ENCODE measurements around the gene HK3. TPM values are rescaled to one million over a fixed set of nuclear protein-coding genes. Genes with fewer than 3 reads are reported as not detected.

The HK3 gene
- total RNA-seq, 2 donors from 2014 or later: 0.46 to 0.81 TPM

DNA sequence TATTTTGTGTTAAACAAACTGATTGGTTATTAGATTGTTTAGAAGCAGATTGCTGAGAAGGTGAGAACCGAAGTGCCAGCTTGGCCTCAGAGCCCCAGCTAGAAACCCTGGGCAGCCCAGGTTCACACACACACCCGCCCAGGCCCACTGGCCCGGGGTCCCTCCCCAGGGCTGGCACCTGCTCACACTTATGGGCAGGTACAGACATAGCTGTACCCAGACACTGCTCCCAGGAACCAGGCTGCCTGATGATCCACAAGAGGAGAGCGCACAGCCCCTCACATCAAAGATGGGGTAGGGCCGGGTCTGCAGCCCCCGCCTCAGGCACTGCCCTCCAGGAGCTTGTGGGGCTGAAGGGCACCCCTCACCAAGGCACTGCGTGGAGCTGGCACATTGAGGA, 33.2 kb downstream of the HK3 start:
- H3K9me3 Mint-ChIP-seq: peaks cover 0 to 2% of the 10 kb centered on the region in 2 donors
- H3K27ac Mint-ChIP-seq: no peak overlapping the region
- no peak overlapping the region for H3K4me3 Mint-ChIP-seq

GRCh38 chr5:176864755-176865154, 34.4 kb downstream of the HK3 start:
- Mint-ChIP-seq H3K4me1 (ENCODE audit: low read depth) (no peaks in the 10 kb centered on the region), H3K4me3 (no peak overlapping the region), H3K36me3 (ENCODE audit: insufficient read depth in 2 of 2) (no peaks in the 10 kb centered on the region), H3K27ac (no peak overlapping the region), H3K27me3 (ENCODE audit: low read depth) (peaks cover 40% of the 10 kb centered on the region), H3K9me3 (no peaks in the 10 kb centered on the region)
- DNase-seq (no peak), ATAC-seq (replicated peaks in 1 of 2) (no peak)

More for the DNA sequence above, 33.2 kb downstream of the HK3 start:
- DNase-seq (no peak), ATAC-seq (replicated peaks in 1 of 2) (no peak)
- H3K4me1 Mint-ChIP-seq (ENCODE audit: low read depth): peaks cover 5% of the 10 kb centered on the region
- peaks cover 0 to 3% of the 10 kb centered on the region in 2 donors for H3K36me3 Mint-ChIP-seq (ENCODE audit: insufficient read depth in 2 of 2)
- peaks cover 40% of the 10 kb centered on the region for H3K27me3 Mint-ChIP-seq (ENCODE audit: low read depth)

DNA sequence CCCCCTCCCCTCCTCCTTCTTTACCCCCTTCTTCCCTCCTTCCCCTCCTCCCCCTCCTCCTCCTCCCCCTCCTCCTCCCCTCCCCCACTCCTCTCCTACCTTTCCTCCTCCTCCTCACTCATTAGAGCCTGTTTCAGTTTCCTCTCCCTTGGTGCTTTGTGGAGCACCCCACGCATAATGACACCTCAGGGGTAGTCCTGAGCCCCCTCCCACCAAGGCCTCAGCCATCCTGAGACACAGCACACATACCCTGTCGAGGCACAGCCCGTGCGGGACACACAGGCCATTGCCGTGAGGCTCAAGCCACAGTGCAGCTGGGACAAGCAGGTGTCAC, 35.4 kb downstream of the HK3 start:
- Mint-ChIP-seq H3K9me3 (no peaks in the 10 kb centered on the region), H3K4me1 (ENCODE audit: low read depth) (no peaks in the 10 kb centered on the region), H3K4me3 (no peak overlapping the region), H3K27ac (no peak overlapping the region), H3K27me3 (ENCODE audit: low read depth) (peaks cover 41% of the 10 kb centered on the region), H3K36me3 (ENCODE audit: insufficient read depth in 2 of 2) (no peaks in the 10 kb centered on the region)
- DNase-seq (no peak), ATAC-seq (replicated peaks in 1 of 2) (no peak)

DNA sequence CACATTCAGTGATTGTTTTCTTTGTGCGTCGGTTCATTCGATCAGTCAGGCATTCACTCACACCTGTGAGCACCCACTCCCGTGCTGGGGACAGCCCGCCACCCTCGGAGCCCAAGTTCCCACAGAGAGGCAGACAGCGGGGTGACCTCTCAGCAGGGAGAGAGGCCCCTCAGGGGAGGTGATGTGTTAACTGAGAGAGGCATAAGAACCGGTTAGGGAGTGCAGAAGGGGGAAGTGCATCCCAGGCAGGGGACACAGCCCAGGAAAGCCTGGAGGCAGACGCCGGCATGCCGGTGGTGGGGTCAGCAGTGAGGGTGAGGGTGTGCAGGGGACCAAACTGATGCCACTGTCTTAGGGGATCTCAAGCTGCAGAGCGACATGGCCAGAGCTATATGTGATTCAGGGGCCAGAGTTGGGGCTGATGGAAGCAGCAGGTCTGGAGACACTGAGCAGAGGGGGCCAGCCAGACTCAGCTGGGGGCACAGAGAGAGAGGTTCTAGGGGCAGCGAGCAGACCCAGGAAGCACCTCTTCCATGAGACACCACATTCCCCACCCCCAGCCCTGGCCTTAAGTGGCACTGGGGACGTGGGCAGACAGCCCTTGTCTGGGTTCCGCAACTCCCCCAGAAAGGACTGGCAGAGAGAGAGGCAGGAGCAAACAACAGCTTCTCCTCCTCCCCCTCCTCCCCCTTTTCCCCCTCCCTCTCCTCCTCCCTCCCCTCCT, 35.9 kb downstream of the HK3 start:
- Mint-ChIP-seq H3K27ac (no peak overlapping the region), H3K27me3 (ENCODE audit: low read depth) (peaks cover 46% of the 10 kb centered on the region), H3K4me1 (ENCODE audit: low read depth) (no peaks in the 10 kb centered on the region), H3K4me3 (no peak overlapping the region), H3K9me3 (no peaks in the 10 kb centered on the region), H3K36me3 (ENCODE audit: insufficient read depth in 2 of 2) (no peaks in the 10 kb centered on the region)
- ATAC-seq (replicated peaks in 1 of 2) (no peak), DNase-seq (no peak)

GRCh38 chr5:176862330-176862995, 36.7 kb downstream of the HK3 start:
- Mint-ChIP-seq H3K27me3 (ENCODE audit: low read depth) (peaks cover 52% of the 10 kb centered on the region), H3K9me3 (no peaks in the 10 kb centered on the region), H3K4me3 (no peak overlapping the region), H3K27ac (no peak overlapping the region), H3K4me1 (ENCODE audit: low read depth) (no peaks in the 10 kb centered on the region), H3K36me3 (ENCODE audit: insufficient read depth in 2 of 2) (no peaks in the 10 kb centered on the region)
- ATAC-seq (replicated peaks in 1 of 2) (no peak), DNase-seq (no peak)

- Mint-ChIP-seq H3K9me3 (no peaks in the 10 kb centered on the region), H3K27me3 (ENCODE audit: low read depth) (peaks cover 47% of the 10 kb centered on the region), H3K36me3 (ENCODE audit: insufficient read depth in 2 of 2) (no peaks in the 10 kb centered on the region), H3K27ac (no peak overlapping the region), H3K4me3 (no peak overlapping the region), H3K4me1 (ENCODE audit: low read depth) (no peaks in the 10 kb centered on the region)
- no peak for ATAC-seq (replicated peaks in 1 of 2)
- DNase-seq: no peak
Measured at GRCh38 chr5:176861276-176861675, 37.9 kb downstream of the HK3 start.

GRCh38 chr5:176860381-176860780, 38.8 kb downstream of the HK3 start:
- Mint-ChIP-seq H3K9me3 (no peaks in the 10 kb centered on the region), H3K27ac (no peak overlapping the region), H3K27me3 (ENCODE audit: low read depth) (peaks cover 38% of the 10 kb centered on the region), H3K36me3 (ENCODE audit: insufficient read depth in 2 of 2) (no peaks in the 10 kb centered on the region), H3K4me3 (no peak overlapping the region), H3K4me1 (ENCODE audit: low read depth) (no peaks in the 10 kb centered on the region)
- DNase-seq (no peak), ATAC-seq (replicated peaks in 1 of 2) (no peak)

DNA sequence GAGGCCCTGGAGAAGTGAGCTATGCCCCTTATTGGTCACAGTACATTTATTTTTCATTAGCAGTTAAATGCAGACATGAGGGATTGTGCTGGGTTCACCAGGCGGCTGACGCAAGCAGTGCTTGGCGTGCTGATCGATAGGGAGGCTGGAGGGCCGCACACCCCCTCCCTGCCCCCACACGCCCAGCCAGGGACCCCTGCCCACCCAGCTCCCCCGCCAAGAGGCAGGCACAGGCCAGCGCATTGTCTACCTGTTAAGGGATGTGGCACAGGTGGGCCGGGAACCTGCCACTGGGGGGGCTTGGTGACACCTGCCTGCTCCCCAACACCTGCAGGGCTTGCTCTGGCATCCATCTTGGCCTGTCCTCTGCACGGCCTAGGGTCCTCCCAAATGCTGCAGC, 39.2 kb downstream of the HK3 start:
- H3K36me3 Mint-ChIP-seq (ENCODE audit: insufficient read depth in 2 of 2): no peaks in the 10 kb centered on the region
- H3K9me3 Mint-ChIP-seq: no peaks in the 10 kb centered on the region
- H3K4me3 Mint-ChIP-seq: no peak overlapping the region
- no peak for DNase-seq
- H3K27ac Mint-ChIP-seq: no peak overlapping the region
- no peaks in the 10 kb centered on the region for H3K4me1 Mint-ChIP-seq (ENCODE audit: low read depth)
- ATAC-seq (replicated peaks in 1 of 2): no peak
- peaks cover 37% of the 10 kb centered on the region for H3K27me3 Mint-ChIP-seq (ENCODE audit: low read depth)

GRCh38 chr5:176857894-176858273, 41.3 kb downstream of the HK3 start:
- H3K9me3 Mint-ChIP-seq: no peaks in the 10 kb centered on the region
- H3K4me3 Mint-ChIP-seq: no peak overlapping the region
- no peaks in the 10 kb centered on the region for H3K4me1 Mint-ChIP-seq (ENCODE audit: low read depth)
- H3K36me3 Mint-ChIP-seq (ENCODE audit: insufficient read depth in 2 of 2): no peaks in the 10 kb centered on the region
- no peak overlapping the region for H3K27ac Mint-ChIP-seq
- DNase-seq (no peak), ATAC-seq (replicated peaks in 1 of 2) (no peak)
- peaks cover 33% of the 10 kb centered on the region for H3K27me3 Mint-ChIP-seq (ENCODE audit: low read depth)

DNA sequence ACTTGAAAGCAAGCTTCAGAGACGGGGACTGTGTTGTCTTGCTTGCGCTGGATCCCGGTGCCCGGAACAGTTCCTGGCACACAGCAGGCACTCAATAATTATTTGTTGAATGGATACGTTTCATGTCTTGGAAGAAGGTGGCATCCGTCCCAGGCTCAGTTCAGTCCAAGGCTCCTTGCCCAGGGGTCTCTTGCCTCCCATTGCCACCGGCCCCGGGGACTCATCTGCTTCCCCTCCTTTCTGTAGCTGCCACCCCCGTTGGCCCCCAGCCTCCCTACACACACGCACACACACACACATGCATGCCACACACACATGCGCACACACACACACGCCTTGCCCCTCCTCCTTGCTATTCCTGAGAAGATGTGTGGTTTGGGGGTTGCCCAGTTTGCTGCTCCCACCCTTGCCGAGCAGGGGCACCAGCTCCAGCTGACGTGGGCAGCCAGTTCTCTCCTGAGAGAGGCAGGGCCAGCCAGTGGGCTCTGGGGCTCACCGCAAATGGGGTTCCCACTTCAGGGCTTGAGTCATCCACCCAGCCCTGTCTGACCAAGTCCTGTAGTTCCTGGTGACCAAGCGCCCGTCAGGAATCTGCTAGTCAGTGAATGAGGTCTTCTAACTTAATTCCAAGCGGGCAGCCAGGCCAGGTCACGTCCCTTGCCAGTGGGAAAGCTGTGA, 41.8 kb downstream of the HK3 start:
- Mint-ChIP-seq H3K27me3 (ENCODE audit: low read depth) (peaks cover 33% of the 10 kb centered on the region), H3K27ac (no peak overlapping the region), H3K4me1 (ENCODE audit: low read depth) (no peaks in the 10 kb centered on the region), H3K36me3 (ENCODE audit: insufficient read depth in 2 of 2) (no peaks in the 10 kb centered on the region), H3K9me3 (no peaks in the 10 kb centered on the region), H3K4me3 (no peak overlapping the region)
- DNase-seq (no peak), ATAC-seq (replicated peaks in 1 of 2) (no peak)

- Mint-ChIP-seq H3K27ac (no peak overlapping the region), H3K9me3 (no peaks in the 10 kb centered on the region), H3K27me3 (ENCODE audit: low read depth) (peaks cover 33% of the 10 kb centered on the region), H3K4me1 (ENCODE audit: low read depth) (no peaks in the 10 kb centered on the region), H3K36me3 (ENCODE audit: insufficient read depth in 2 of 2) (no peaks in the 10 kb centered on the region), H3K4me3 (no peak overlapping the region)
- DNase-seq (no peak), ATAC-seq (replicated peaks in 1 of 2) (no peak)
Measured at GRCh38 chr5:176856746-176857145, 42.4 kb downstream of the HK3 start.

DNA sequence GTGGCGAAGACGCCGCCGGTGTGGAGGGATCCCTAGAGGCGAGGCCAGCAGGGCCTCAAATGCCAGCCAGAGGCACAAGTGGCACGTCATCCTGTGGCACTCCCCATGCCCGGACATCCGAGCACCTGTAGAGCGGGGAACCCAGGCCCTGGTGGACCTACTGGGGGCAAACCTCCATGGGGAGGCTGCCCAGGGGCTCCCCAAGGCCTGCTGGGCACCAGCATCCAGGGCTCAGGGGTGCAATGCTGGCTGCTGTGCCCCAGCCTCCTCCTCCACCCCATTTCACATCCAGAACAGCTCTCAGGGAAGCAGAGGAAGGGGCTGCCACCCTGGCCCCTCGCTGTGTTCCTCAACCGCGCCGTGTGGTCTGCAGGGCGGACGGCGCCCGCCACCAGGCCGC, 43.5 kb downstream of the HK3 start:
- Mint-ChIP-seq H3K36me3 (ENCODE audit: insufficient read depth in 2 of 2) (no peaks in the 10 kb centered on the region), H3K27ac (no peak overlapping the region), H3K27me3 (ENCODE audit: low read depth) (peaks cover 33% of the 10 kb centered on the region), H3K4me3 (no peak overlapping the region), H3K4me1 (ENCODE audit: low read depth) (no peaks in the 10 kb centered on the region), H3K9me3 (no peaks in the 10 kb centered on the region)
- ATAC-seq (replicated peaks in 1 of 2): no peak
- DNase-seq: no peak

- no peak for ATAC-seq (replicated peaks in 1 of 2)
- Mint-ChIP-seq H3K9me3 (no peaks in the 10 kb centered on the region), H3K4me3 (no peak overlapping the region), H3K27ac (no peak overlapping the region), H3K27me3 (ENCODE audit: low read depth) (peaks cover 39% of the 10 kb centered on the region), H3K36me3 (ENCODE audit: insufficient read depth in 2 of 2) (no peaks in the 10 kb centered on the region), H3K4me1 (ENCODE audit: low read depth) (no peaks in the 10 kb centered on the region)
- DNase-seq: no peak
Measured at GRCh38 chr5:176854164-176854563, 45.0 kb downstream of the HK3 start.

Data from activated T-cell treated with anti-CD3 and anti-CD28 coated beads, Interleukin-2, amount 50 U/mL, for 72 hours (primary cell).